SK-N-MC (cell line): ENCODE results near the gene ARRDC2.
A peak's percentile ranks its signal among the peaks of the same experiment; 100 is the strongest.

ENCODE experiments used
- DNase-seq: peaks from one replicate; pipeline ENCODE4 v3.0.0-alpha.2; 2011; ENCODE audit warnings: low read depth, low spot score
- H3K27ac ChIP-seq: fragments of 200-600 bp; sonication (generic); 2 replicates; pipeline ENCODE4 v1.5.1; 2016; ENCODE audit warnings: mixed run types
- H3K36me3 ChIP-seq: fragments of 200-600 bp; sonication (generic); 2 replicates; pipeline ENCODE4 v1.6.1; 2017; ENCODE audit warnings: antibody characterized with exemption, low read length, mixed read lengths; ENCODE audit not compliant: insufficient read depth
- H3K4me3 ChIP-seq: fragments of 200-600 bp; sonication (generic); 2 replicates; pipeline ENCODE4 v1.5.1; 2016
- H3K9ac ChIP-seq: fragments of 200-600 bp; sonication (generic); 2 replicates; pipeline ENCODE4 v1.8.0; 2017; ENCODE audit warnings: mixed run types, mixed read lengths; ENCODE audit not compliant: insufficient read length
- H3K9me3 ChIP-seq: fragments of 200-600 bp; sonication (generic); 2 replicates; pipeline ENCODE4 v1.6.1; 2017; ENCODE audit warnings: low read depth, mild to moderate bottlenecking, antibody characterized with exemption, low read length, moderate library complexity, mixed read lengths
- EZH2 ChIP-seq: fragments of 200-600 bp; sonication (generic); IDR thresholded peaks from one replicate; pipeline ENCODE4 v1.6.1; 2017; ENCODE audit warnings: antibody characterized with exemption
- FOXP2 ChIP-seq: optimal IDR thresholded peaks from 2 replicates; pipeline ENCODE3; 2011; ENCODE audit warnings: mild to moderate bottlenecking, moderate library complexity; ENCODE audit not compliant: insufficient read depth; ENCODE audit errors: extremely low read length, control extremely low read depth
- POLR2AphosphoS5 ChIP-seq: IDR thresholded peaks from 2 replicates; pipeline ENCODE4 v1.6.1; 2012; ENCODE audit warnings: mild to moderate bottlenecking, low read depth, low read length, borderline replicate concordance

ARRDC2 gene

DNA sequence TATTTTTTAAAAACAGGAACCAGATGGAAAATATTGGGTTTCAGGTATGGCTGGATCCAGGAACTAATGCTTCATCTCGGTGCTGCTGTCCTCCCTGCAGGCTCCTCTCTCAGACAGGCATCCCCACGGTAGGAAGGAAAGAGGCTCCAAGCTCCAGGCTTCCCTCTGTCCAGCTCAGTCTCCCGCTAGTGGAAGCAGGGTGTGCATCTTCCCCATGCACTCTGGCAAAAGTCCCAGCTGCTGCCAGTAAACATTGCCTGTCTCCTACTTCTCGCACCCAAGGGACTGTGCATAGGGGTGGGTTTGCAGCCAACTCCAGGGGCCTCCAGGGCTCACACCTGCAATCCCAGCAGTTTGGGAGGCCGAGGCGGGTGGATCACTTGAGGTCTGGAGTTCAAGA is 49.6 kb downstream of the ARRDC2 start:
- no peak overlapping the region for H3K27ac ChIP-seq
- H3K9me3 ChIP-seq, result no peaks in the 10 kb centered on the region
- DNase-seq, result no peak
- TF ChIP-seq FOXP2, result no peak
- no peak for TF ChIP-seq POLR2AphosphoS5
- no peak for TF ChIP-seq EZH2
- H3K9ac ChIP-seq, result no peak overlapping the region
- H3K36me3 ChIP-seq, result no peaks in the 10 kb centered on the region
- H3K4me3 ChIP-seq, result no peak overlapping the region

DNA sequence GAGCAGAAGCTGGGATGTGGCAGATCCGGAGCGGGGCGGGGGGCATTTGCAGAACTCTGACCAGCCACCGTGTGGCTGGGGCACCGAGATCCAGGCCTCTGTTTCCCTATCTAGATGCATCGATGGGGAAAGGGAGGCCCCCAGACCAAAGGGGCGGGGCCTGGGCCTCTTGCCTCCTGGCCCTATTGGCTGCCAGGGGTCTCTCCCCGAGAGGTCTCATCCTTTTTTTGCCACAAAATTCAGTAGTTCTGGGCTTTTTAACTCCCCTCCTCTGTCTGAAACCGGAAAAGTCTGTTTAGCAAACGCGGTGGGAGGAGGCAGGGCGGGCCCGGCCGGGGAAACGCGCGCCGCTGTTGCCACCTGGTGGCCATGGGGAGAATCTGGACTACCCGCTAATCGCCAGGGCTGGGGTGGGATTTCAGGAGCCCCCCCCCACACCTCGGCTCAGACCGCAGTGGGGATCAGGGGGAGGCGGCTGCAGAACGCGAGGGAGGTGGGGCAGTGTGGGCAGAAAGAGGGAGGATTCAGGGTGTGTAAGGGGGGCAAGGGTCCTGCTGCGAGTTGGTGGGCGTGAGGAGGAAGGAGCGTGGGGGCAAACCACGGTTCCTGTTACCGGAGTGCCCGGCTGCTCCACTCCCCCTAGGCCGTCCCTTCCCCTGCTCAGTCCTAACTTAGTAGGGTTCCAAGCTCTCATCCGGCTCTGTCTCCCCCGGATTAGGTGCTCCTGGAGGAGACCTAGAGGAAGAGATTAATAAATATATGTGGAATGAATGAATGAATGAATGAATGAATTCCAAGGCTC is 50.4 kb downstream of the ARRDC2 start:
- Histone ChIP-seq H3K9me3 (no peaks in the 10 kb centered on the region), H3K36me3 (no peaks in the 10 kb centered on the region), H3K4me3 (peak overlapping the region; percentile 67), H3K9ac (peak overlapping the region; percentile 20), H3K27ac (peak overlapping the region; percentile 34; the same call in 1 of the 2 replicates)
- DNase-seq, result peak; percentile 10
- TF ChIP-seq FOXP2, result no peak
- TF ChIP-seq EZH2, result no peak

GRCh38 chr19:18059297-18059696 is 51.3 kb downstream of the ARRDC2 start:
- no peak overlapping the region for H3K27ac ChIP-seq
- TF ChIP-seq POLR2AphosphoS5 (no peak), FOXP2 (no peak), EZH2 (no peak)

DNA sequence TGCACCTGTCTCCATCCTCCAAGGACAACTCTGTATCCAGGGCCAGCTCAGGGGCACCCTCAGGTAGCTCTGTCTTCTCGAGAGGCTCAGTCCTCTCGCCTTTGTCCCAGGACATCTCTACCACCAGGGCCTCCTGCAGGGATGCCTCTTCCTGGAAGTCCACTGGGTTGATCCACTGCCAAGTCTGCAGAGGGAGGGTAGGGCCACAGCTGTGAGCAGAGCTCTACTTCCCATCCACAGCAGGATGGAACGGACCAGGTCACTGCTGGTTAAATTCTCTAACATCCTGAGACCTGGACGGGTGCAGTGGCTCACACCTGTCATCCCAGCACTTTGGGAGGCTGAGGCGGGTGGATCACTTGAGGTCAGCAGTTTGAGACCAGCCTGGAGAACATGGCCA is 51.9 kb downstream of the ARRDC2 start:
- no peak overlapping the region for H3K27ac ChIP-seq
- H3K9me3 ChIP-seq, result no peaks in the 10 kb centered on the region
- no peak overlapping the region for H3K4me3 ChIP-seq
- DNase-seq, result no peak
- no peaks in the 10 kb centered on the region for H3K36me3 ChIP-seq
- TF ChIP-seq FOXP2 (no peak), POLR2AphosphoS5 (no peak), EZH2 (no peak)
- no peak overlapping the region for H3K9ac ChIP-seq

More at GRCh38 chr19:18059297-18059696, 51.3 kb downstream of the ARRDC2 start:
- Histone ChIP-seq H3K36me3 (no peaks in the 10 kb centered on the region), H3K4me3 (no peak overlapping the region), H3K9ac (no peak overlapping the region), H3K9me3 (no peaks in the 10 kb centered on the region)
- DNase-seq, result no peak

DNA sequence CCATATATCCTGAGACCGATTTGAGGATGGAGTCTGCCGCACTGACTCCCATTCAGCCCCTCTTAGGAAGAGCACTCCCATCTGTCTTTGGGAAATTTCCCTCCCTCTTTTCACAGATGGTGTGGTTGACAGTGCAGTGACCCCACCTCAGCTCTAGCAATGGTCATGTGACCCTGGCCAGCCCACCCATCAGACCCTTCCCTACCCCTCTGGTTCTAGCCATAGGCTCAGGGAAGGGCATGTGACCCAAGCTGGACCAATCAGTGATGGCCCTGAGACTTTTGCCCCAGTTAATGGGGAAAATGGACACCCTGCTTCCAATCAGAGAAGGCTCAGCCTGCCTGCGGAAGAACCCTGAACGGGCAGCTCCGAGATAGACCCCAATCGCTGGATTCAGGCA is 52.5 kb downstream of the ARRDC2 start:
- H3K36me3 ChIP-seq, result no peaks in the 10 kb centered on the region
- H3K9ac ChIP-seq, result no peak overlapping the region
- TF ChIP-seq POLR2AphosphoS5, result no peak
- no peak for TF ChIP-seq EZH2
- TF ChIP-seq FOXP2, result no peak
- H3K9me3 ChIP-seq, result no peaks in the 10 kb centered on the region
- H3K27ac ChIP-seq, result no peak overlapping the region
- DNase-seq, result no peak
- no peak overlapping the region for H3K4me3 ChIP-seq

DNA sequence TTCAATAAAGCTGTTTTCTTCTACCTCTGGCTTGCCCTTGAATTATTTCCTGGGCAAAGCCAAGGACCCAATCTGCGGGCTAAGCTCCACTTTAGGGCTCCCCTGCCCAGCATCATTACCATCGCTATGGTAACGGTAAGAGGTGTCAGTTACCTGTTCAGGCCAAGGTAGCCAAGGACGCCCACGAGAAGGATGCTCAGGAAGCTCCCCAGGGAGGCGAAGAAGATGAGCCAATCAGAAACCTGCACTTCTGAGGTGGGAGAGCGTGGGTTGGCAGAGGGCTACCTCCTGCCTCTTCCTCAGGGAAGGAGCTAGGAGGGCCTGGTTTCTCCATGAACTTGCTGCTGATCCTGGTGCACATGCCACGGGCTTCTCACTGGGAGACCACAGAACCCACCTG is 54.1 kb downstream of the ARRDC2 start:
- no peaks in the 10 kb centered on the region for H3K36me3 ChIP-seq
- TF ChIP-seq POLR2AphosphoS5, result no peak
- TF ChIP-seq EZH2, result no peak
- TF ChIP-seq FOXP2, result no peak
- no peak overlapping the region for H3K4me3 ChIP-seq
- no peak for DNase-seq
- H3K27ac ChIP-seq, result no peak overlapping the region
- H3K9me3 ChIP-seq, result no peaks in the 10 kb centered on the region
- H3K9ac ChIP-seq, result no peak overlapping the region

DNA sequence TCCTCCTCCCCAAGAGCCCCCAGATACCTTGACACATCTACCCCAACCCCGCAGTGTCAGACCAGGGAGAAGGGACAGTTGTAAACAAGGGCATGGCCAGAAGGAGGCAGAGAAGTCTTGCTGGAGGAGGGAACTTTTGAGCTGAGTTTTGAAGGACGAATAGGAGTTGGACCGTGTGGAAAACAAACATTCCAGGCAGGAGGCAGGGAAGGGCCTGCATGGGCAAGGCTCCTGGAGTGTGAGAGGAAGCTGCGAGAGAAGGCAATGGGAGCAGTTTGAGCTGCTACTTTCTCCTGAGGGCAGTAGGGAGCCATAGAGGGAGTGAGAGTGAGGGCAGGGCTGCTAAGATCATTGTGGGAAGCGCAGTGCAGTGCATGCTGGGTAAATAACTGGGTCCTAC is 55.5 kb downstream of the ARRDC2 start:
- Histone ChIP-seq H3K4me3 (no peak overlapping the region), H3K36me3 (no peaks in the 10 kb centered on the region)
- TF ChIP-seq POLR2AphosphoS5 (no peak), EZH2 (no peak), FOXP2 (no peak)

More for the DNA sequence above, 55.5 kb downstream of the ARRDC2 start:
- Histone ChIP-seq H3K9ac (no peak overlapping the region), H3K9me3 (no peaks in the 10 kb centered on the region), H3K27ac (no peak overlapping the region)
- no peak for DNase-seq
